ENCODE data around the gene LPP.

DNA sequence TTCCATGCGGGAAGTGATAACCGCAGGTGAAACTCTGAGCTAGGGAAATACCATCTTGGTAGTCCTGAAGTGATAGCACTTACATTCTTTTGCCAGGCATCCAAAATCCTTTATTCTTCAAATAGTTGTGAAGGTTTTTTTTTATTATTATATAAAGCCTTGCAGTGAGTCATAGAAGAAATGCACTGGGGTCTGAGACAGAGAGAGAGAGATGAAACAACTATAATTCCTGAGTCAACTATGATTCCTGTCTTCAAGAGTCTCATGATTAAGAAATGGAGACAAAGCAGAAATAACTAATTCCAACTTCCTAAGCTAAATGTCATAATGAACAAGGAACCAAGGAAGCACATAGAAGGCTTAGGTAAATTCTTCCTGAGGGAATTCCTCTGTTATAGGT, 495.6 kb downstream of the LPP start:
- no peak for TF ChIP-seq POLR2A (IDR thresholded peaks at IDR 0.05)
- TF ChIP-seq, protein P1, sequence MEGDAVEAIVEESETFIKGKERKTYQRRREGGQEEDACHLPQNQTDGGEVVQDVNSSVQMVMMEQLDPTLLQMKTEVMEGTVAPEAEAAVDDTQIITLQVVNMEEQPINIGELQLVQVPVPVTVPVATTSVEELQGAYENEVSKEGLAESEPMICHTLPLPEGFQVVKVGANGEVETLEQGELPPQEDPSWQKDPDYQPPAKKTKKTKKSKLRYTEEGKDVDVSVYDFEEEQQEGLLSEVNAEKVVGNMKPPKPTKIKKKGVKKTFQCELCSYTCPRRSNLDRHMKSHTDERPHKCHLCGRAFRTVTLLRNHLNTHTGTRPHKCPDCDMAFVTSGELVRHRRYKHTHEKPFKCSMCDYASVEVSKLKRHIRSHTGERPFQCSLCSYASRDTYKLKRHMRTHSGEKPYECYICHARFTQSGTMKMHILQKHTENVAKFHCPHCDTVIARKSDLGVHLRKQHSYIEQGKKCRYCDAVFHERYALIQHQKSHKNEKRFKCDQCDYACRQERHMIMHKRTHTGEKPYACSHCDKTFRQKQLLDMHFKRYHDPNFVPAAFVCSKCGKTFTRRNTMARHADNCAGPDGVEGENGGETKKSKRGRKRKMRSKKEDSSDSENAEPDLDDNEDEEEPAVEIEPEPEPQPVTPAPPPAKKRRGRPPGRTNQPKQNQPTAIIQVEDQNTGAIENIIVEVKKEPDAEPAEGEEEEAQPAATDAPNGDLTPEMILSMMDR (IDR thresholded peaks at IDR 0.05), result no peak
- no peak for TF ChIP-seq POLR2AphosphoS5 (IDR thresholded peaks at IDR 0.05)
